Stimulated activated naive CD8-positive, alpha-beta T cell treated with anti-CD3 and anti-CD28 coated beads, Interleukin-15, Interleukin-2, amounts not matched to agents 100 ng/mL and 50 ng/mL, for 24 hours (primary cell): ENCODE data around the gene COL25A1.

Source experiments
- H3K27ac Mint-ChIP-seq: one replicate; pipeline ENCODE4 v1.8.0; 2021; ENCODE audit warnings: mild to moderate bottlenecking, mixed read lengths
- H3K27me3 Mint-ChIP-seq: one replicate; pipeline ENCODE4 v1.8.0; 2021; ENCODE audit warnings: mixed read lengths
- H3K36me3 Mint-ChIP-seq: one replicate; pipeline ENCODE4 v1.8.0; 2021; ENCODE audit warnings: low read depth, mixed read lengths
- H3K4me1 Mint-ChIP-seq: one replicate; pipeline ENCODE4 v1.8.0; 2021; ENCODE audit warnings: low read depth, mixed read lengths
- H3K4me3 Mint-ChIP-seq: one replicate; pipeline ENCODE4 v1.8.0; 2021; ENCODE audit warnings: mild to moderate bottlenecking, mixed read lengths
- H3K9me3 Mint-ChIP-seq: one replicate; pipeline ENCODE4 v1.8.0; 2021; ENCODE audit warnings: mixed read lengths

The COL25A1 gene

DNA sequence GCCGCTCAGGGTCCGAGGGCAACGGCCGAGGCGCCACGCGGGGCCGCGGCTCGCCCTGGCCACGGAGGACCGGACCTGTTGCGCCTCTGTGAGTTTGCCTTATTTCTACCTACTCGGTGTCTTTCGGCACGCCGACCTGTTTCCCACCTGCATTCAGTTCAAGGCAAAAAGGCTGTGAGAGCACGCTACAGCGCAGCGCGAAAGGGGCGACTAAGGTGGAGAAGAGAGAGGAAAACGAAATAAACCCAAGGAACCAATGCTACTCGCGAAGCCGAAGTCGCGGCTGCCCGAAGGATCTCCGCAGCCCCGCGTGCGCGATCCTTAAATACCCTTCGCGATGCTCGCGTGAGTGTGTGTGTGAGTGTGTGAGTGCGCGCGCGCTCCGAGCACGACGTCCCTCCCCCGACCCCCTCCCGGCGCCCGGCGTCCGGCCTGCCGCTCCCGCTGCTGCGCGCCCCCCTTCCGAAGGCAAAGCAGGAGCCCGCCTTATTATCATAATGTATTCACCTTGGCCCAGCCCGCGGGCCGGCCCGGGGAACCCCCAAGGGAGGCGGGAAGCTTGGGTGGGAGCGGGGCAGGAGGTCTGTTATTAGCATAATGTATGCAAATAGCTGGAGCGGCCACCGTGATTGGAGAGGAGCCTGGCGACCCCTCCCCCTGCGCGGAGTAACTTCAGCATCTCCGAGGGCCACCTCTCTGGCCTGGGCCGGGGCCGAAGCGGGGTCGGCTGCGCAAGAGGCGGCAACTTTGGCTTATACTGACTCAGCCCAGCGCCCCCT lies at the start of gene COL25A1:
COL25A1 (minus strand) TSS at position 298 of the 779 bp plus-strand sequence.
- Mint-ChIP-seq H3K4me3 (peak within 1 kb of the TSS; percentile 77), H3K4me1 (peaks cover 17% of the 10 kb centered on the region), H3K9me3 (no peaks in the 10 kb centered on the region), H3K36me3 (no peaks in the 10 kb centered on the region), H3K27ac (no peak within 1 kb of the TSS), H3K27me3 (peaks cover 73% of the 10 kb centered on the region)

DNA sequence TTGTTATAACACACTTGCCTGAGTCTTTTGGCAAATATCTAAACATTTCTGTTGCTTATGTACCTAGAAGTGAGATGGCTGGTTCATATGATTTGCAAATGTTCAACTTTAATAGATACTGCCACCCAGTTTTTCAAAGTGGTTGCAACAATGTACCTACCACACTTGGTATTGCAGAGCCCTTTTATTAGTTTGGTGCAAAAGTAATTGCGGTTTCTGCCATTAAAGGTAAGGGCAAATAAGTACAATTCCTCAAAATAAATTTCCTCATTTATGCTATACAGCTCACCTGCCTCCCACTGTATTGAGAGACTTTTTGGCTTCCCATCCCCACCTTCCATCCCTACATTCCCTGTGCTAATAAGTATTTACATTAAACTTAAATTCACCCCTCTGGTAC lies 47.7 kb upstream of the COL25A1 start:
- Mint-ChIP-seq H3K27ac (no peak overlapping the region), H3K9me3 (peaks cover 10% of the 10 kb centered on the region), H3K4me1 (no peaks in the 10 kb centered on the region), H3K27me3 (peaks cover 28% of the 10 kb centered on the region), H3K36me3 (no peaks in the 10 kb centered on the region), H3K4me3 (no peak overlapping the region)

DNA sequence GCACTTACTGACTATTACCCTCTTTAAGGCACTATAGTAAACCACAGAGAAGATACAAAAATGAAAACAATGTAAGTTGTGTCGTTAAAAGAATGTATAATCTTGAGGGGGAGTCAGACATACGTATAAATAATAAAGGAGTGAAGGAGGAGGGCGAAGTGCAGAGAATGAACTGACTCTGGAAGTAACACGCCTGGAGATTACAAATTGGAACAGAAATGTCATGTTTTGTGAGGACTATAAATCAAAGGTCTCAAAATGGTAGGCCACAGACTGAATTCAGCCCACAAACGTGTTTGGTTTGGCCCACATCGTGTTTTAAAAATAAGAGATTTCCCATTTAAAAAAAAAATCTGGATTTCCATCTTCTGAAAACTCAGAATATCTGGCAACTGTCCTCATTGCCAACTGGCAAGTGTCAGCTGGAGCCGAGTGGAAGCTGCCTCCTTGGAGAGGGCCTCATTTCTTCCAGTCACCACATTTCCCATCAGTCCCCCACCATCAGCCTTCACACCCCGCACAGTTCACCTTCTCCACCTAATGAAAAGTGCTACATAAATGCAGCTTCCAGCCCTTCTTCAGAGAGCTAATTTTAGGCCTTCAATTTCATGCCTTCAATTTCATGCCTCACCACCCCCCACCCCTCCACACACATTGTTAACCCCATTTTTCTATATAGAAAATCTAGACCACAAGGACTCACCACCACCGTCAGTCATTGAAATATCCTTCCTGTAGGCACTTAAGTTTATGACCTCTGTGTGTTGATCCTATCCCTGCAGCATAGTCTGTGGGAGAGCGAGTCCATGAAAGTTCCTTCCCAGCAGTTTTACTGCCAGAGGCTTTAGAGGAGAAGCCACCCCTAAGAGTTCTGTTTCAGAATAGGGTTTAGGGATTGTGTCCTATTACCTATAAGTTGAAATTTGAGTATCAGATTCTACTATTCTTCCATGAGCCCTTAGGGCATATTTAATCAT lies 32.0 kb upstream of the COL25A1 start:
- H3K4me3 Mint-ChIP-seq, result no peak overlapping the region
- H3K27me3 Mint-ChIP-seq, result peaks cover 2% of the 10 kb centered on the region
- no peaks in the 10 kb centered on the region for H3K4me1 Mint-ChIP-seq
- no peaks in the 10 kb centered on the region for H3K9me3 Mint-ChIP-seq
- no peak overlapping the region for H3K27ac Mint-ChIP-seq
- no peaks in the 10 kb centered on the region for H3K36me3 Mint-ChIP-seq

DNA sequence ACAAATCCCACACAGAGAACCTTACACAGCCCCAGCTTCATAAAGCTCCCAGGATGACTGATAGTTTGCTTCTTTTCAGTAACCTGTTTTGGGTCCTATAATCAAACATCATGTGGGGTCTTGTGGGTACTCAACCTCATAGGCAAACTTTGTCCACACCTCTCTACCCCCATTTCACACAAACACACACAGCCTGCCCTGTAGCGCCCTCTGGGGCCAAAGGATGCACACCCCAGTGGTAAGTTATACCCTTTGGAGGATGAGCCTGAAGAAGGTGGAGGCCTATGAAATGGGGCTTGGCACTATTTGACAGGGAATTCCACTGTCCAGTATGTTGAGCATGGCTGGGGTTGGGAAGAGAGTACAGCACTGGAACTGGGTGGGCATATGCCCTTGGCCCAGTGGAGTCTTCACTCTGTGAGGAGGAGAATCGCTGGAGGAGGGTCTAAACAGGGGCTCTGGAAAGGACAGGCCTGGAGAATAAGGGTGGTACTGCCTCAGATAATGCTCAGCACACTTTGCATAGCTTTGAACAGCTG lies 30.5 kb upstream of the COL25A1 start:
- Mint-ChIP-seq H3K27me3 (peaks cover 4% of the 10 kb centered on the region), H3K9me3 (no peaks in the 10 kb centered on the region), H3K36me3 (no peaks in the 10 kb centered on the region), H3K4me1 (no peaks in the 10 kb centered on the region), H3K27ac (no peak overlapping the region), H3K4me3 (no peak overlapping the region)

DNA sequence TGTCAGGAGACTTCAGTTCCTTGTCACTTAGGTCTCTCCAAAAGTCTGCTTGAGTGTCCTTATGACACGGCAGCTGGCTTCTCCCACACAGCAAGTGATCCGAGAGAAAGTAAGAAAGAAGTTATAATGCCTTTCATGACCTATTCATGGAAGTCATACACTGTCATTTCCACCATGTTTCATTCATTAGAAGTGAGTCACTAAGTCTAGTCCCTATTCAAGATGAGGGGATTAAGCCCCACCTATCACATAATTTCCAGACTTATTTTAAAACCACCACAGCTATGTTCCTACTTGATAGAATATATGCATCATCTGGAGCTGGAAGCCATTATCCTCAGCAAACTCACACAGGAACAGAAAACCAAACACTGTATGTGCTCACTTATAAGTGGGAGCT lies 25.2 kb upstream of the COL25A1 start:
- Mint-ChIP-seq H3K27ac (no peak overlapping the region), H3K9me3 (peaks cover 12% of the 10 kb centered on the region), H3K4me3 (no peak overlapping the region), H3K27me3 (peaks cover 4% of the 10 kb centered on the region), H3K36me3 (peaks cover 10% of the 10 kb centered on the region), H3K4me1 (no peaks in the 10 kb centered on the region)

DNA sequence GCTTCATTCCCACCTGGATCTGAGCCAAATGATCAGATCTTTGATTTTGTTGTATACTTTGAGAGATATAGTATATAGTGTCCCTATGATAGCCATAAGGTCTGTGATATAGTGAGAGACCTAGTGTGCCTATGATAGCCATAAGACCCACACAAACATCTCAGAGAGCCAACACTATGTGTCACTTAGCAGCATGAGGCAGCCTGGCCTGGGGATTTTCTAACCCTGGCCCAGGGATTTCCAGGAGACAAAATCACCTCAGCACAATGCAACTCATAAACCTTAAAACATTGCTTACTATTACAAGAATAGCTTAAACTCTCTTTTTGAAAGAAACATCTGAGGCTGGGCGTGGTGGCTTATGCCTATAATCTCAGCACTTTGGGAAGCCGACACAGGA lies 23.2 kb upstream of the COL25A1 start:
- H3K4me3 Mint-ChIP-seq, result no peak overlapping the region
- no peak overlapping the region for H3K27ac Mint-ChIP-seq
- peaks cover 14% of the 10 kb centered on the region for H3K36me3 Mint-ChIP-seq
- H3K27me3 Mint-ChIP-seq, result peaks cover 4% of the 10 kb centered on the region
- H3K9me3 Mint-ChIP-seq, result peaks cover 23% of the 10 kb centered on the region
- H3K4me1 Mint-ChIP-seq, result no peaks in the 10 kb centered on the region

DNA sequence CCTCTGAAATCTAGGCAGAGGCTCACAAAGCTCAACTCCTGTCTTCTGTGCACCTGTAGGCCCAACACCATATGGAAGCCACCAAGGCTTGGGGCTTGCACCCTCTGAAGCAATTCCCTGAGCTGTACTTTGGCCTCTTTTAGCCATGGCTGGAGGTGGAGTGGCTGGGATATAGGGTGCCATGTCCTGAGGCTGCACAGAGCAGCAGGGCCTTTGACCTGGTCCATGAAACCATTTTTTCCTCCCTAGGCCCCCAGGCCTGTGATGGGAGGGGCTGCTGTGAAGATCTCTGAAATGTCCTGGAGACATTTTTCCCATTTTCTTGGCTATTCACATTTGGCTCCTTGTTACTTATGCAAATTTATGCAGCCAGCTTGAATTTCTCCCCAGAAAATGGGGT lies 20.9 kb upstream of the COL25A1 start:
- no peak overlapping the region for H3K27ac Mint-ChIP-seq
- H3K27me3 Mint-ChIP-seq, result no peaks in the 10 kb centered on the region
- no peak overlapping the region for H3K4me3 Mint-ChIP-seq
- peaks cover 33% of the 10 kb centered on the region for H3K9me3 Mint-ChIP-seq
- H3K36me3 Mint-ChIP-seq, result peaks cover 14% of the 10 kb centered on the region
- no peaks in the 10 kb centered on the region for H3K4me1 Mint-ChIP-seq

DNA sequence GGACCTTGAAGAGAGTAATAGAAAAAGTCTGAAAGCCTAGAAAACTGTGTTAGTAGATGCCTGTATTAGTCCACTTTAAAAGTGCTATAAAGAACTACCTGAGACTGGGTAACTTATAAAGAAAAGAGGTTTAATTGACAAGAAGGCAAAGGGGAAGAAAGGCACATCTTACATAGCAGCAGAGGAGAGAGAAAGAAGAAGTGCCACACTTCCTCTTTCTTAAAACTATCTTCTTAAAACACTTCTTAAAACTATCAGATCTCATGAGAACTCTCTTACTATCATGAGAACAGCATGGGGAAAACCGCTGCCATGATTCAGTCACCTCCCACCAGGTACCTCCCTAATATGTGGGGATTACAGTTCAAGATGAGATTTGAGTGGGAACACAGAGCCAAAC lies 18.8 kb upstream of the COL25A1 start:
- Mint-ChIP-seq H3K4me1 (no peaks in the 10 kb centered on the region), H3K9me3 (peaks cover 33% of the 10 kb centered on the region), H3K4me3 (no peak overlapping the region), H3K27me3 (peaks cover 5% of the 10 kb centered on the region), H3K27ac (no peak overlapping the region), H3K36me3 (peaks cover 14% of the 10 kb centered on the region)

DNA sequence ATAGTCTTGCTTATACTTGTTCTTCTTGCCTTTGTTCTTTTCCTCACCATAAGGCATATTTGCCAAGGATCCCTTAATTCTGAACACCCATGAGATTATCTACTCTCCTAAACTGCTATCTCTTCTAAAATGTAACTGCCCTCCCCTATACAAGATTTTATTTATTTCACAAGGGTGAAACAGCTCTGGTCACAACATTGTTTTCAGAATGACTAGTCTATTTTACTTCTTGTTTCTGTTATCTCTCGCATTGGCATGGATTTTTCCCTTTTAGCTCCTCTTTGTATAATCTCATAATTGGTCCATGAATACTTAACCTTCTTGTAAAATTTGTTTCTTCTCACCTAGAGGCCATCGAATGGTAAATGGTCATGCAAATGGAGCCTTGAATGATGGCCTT lies 17.2 kb upstream of the COL25A1 start:
- peaks cover 12% of the 10 kb centered on the region for H3K27me3 Mint-ChIP-seq
- peaks cover 33% of the 10 kb centered on the region for H3K9me3 Mint-ChIP-seq
- H3K4me3 Mint-ChIP-seq, result no peak overlapping the region
- H3K4me1 Mint-ChIP-seq, result no peaks in the 10 kb centered on the region
- peaks cover 14% of the 10 kb centered on the region for H3K36me3 Mint-ChIP-seq
- no peak overlapping the region for H3K27ac Mint-ChIP-seq

DNA sequence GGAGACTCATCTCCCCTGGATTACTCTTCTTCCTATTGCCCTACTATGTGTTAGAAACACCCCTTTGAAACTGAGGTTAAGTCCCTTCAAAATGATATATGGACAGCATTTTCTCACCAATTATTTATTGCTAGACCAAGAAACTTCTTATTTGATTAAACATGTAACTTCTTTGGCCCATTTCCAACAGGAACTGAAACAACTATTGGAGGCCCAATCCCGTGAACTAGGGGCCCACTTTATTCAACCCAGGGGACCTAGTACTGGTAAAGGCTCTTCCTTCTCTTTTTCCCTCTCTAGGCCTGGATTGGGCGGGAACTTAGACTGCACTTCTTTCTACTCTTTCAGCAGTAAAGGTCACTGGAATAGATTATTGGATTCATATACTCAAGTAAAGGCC lies 16.7 kb upstream of the COL25A1 start:
- Mint-ChIP-seq H3K36me3 (peaks cover 14% of the 10 kb centered on the region), H3K4me1 (no peaks in the 10 kb centered on the region), H3K9me3 (peaks cover 28% of the 10 kb centered on the region), H3K27ac (no peak overlapping the region), H3K4me3 (no peak overlapping the region), H3K27me3 (peaks cover 12% of the 10 kb centered on the region)

DNA sequence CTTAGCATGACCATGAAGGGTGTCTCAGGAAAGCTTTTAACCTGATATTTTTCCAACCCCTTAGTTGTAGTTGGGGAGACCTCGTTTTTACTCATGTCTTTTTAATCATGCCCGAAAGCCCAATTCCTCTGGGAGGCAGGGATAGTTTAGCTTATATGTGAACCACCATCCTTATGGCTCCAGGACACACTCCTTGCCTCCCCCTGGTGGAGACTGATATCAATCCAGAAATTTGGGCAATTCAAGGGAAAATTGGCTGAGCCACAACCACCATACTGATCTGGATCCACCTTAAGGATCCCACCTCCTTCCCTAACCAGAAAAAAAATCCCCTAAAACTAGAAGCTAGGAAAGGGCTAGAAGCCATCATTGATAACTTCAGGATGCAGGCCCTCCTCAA lies 13.4 kb upstream of the COL25A1 start:
- no peak overlapping the region for H3K4me3 Mint-ChIP-seq
- H3K4me1 Mint-ChIP-seq, result no peaks in the 10 kb centered on the region
- H3K27me3 Mint-ChIP-seq, result peaks cover 12% of the 10 kb centered on the region
- H3K27ac Mint-ChIP-seq, result no peak overlapping the region
- peaks cover 17% of the 10 kb centered on the region for H3K9me3 Mint-ChIP-seq
- H3K36me3 Mint-ChIP-seq, result no peaks in the 10 kb centered on the region

DNA sequence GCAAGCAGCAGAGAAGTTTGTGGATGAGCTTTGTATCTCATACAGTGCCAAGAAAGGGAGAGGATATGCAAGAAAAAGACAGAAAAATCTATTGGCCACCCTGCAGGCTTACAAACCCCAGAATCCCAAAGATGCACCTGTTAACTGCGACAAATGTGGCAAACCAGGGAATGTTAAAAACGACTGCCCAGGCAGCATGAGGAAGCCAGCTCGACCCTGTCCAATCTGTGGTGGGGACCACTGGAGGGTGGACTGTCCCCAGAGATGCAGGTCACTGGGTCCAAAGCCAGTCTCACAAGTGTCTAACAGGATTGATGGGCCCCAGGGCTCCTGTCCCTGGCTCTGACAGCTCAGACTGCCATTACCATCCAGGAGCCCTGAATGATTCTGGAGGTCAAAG lies 12.9 kb upstream of the COL25A1 start:
- H3K4me1 Mint-ChIP-seq, result no peaks in the 10 kb centered on the region
- H3K9me3 Mint-ChIP-seq, result peaks cover 14% of the 10 kb centered on the region
- no peak overlapping the region for H3K4me3 Mint-ChIP-seq
- H3K36me3 Mint-ChIP-seq, result no peaks in the 10 kb centered on the region
- H3K27me3 Mint-ChIP-seq, result peaks cover 16% of the 10 kb centered on the region
- H3K27ac Mint-ChIP-seq, result no peak overlapping the region

DNA sequence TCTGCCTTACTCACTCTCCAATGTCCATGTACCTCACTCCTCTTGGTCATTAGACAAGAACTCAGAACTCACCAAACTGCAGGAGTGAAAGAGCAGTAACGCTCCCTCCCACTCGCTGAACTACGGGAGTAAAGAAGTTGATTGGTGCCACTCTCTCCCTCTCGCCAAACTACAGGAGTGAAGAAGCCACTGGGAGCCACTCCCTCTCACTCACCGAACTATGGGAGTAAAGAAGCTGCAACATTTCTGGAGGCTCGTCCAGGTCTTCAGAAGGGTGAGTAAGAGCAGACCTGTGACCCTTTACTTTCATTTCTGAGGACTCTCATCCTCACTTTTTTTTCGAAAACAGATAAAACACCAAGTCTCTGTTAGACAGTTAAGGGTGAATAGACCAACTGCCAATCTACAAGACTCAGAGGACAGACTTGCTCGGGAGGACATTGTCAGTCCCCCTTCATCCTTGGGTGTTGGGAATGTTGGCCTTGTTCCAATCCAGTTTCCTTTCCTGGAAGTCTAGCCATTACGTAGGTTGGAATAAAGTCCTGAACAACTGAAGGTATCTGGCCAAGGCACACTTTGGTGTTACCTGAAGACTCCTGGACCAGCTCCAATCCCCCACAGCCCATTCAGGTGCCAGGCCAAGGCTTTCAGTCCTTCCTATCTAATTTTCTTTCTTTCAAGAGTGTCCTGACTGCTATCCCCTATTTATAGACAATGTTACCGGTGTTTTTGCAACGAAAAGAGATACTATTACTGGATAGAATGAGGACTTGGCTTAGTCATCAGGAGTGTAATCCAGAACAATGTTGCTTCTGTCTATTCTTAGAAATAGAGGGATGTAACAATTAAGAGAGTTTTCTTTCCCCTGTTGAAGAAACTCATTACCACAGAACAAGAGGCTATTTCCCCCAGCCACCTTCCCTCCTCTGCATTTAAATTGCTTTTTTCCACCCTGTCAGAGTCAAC lies 11.0 kb upstream of the COL25A1 start:
- Mint-ChIP-seq H3K4me1 (no peaks in the 10 kb centered on the region), H3K36me3 (no peaks in the 10 kb centered on the region), H3K4me3 (no peak overlapping the region), H3K27ac (no peak overlapping the region), H3K9me3 (peaks cover 7% of the 10 kb centered on the region), H3K27me3 (peaks cover 29% of the 10 kb centered on the region)

DNA sequence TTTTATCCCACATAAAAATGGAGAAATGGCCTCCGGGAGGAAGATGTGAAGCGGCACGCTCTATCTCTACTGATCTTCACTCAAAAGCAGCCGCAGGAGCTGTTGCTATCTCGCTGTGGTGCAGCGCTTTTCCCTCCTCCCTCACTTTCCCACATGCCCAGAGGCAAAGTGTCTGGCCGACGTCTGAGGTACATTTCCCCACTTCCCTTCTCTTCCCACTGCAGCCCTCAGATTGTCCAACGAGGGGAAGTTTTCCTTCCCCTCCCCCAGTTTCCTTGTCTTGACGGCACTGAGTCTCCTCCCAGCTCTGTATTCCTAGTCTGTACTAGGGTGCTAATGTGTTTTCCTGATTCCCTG lies 660 bp upstream of the COL25A1 start:
- Mint-ChIP-seq H3K4me1 (peaks cover 17% of the 10 kb centered on the region), H3K27me3 (peaks cover 73% of the 10 kb centered on the region), H3K27ac (no peak overlapping the region), H3K36me3 (no peaks in the 10 kb centered on the region), H3K9me3 (no peaks in the 10 kb centered on the region), H3K4me3 (peak overlapping the region; percentile 77)
